Measurements from ENCODE around the gene AGBL3.
"Not testable (repeated sequence)": the region's sequence is repeated elsewhere in the genome, so short reads cannot be mapped to it uniquely, and the experiment has no call there.

Gene AGBL3

GRCh38 chr7:135168001-135168400 lies 181.7 kb downstream of the AGBL3 start:
- DNase-seq (ENCODE audit: low spot score), result peak; percentile 25
- TF ChIP-seq, protein P1, sequence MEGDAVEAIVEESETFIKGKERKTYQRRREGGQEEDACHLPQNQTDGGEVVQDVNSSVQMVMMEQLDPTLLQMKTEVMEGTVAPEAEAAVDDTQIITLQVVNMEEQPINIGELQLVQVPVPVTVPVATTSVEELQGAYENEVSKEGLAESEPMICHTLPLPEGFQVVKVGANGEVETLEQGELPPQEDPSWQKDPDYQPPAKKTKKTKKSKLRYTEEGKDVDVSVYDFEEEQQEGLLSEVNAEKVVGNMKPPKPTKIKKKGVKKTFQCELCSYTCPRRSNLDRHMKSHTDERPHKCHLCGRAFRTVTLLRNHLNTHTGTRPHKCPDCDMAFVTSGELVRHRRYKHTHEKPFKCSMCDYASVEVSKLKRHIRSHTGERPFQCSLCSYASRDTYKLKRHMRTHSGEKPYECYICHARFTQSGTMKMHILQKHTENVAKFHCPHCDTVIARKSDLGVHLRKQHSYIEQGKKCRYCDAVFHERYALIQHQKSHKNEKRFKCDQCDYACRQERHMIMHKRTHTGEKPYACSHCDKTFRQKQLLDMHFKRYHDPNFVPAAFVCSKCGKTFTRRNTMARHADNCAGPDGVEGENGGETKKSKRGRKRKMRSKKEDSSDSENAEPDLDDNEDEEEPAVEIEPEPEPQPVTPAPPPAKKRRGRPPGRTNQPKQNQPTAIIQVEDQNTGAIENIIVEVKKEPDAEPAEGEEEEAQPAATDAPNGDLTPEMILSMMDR (IDR thresholded peaks at IDR 0.05; ENCODE audit: borderline replicate concordance, control extremely low read depth, extremely low read depth, insufficient read depth, missing control alignments), result no peak
- in situ Hi-C loops (cut with MboI; ENCODE audit: low sequenced_read_pairs, unreplicated experiment), result loop anchor here (5.0 kb wide), 1 partner anchor 176 kb away; no protein-coding TSS in a partner anchor

- in situ Hi-C loops (cut with MboI; ENCODE audit: low sequenced_read_pairs, unreplicated experiment), result loop anchor here (5.0 kb wide), 1 partner anchor 176 kb away; no protein-coding TSS in a partner anchor
- TF ChIP-seq, protein P1 (IDR thresholded peaks at IDR 0.05; ENCODE audit: borderline replicate concordance, control extremely low read depth, extremely low read depth, insufficient read depth, missing control alignments), result no peak
Measured at GRCh38 chr7:135168489-135169140, 182.3 kb downstream of the AGBL3 start.

DNA sequence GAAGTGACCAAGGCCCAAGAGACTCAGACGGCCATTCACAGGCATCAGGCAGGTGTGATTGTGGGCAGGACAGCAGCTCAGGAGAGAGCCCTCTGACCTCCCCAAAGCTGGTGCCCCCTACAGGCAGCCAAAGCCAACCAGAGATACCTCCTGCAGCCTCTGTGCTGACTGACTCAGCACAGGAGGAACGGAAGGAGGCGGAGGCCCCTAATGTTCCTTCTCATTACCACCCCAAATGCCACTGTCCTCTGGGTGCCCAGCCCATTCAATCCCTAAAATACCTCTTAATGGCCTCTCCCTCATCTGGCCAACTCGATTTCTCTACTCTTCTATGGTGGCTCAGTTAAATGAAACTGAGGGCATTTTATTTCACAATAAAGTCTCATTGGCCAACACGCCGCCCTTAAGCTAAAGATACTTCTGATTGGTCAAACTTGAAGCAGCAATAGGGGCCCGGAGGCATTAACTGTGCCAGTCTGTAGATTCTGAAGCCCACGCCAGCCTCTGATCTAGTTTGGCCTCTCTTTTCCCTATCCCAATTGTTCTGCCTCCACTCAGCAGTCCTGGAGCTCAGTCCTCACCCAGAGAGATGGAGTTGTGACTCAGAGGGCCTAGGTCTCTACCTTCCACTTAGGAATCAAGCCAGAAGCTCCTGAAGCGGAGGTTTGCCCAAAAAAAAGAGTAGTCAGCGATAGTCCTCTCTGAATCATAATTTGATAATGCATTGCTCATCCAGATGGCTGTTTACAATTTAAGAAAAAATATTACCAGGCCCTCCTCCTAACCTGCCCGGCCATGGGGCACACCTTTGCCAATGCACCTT lies 183.0 kb downstream of the AGBL3 start:
- peak; percentile 80 for DNase-seq (ENCODE audit: low spot score)
- in situ Hi-C loops (cut with MboI; ENCODE audit: low sequenced_read_pairs, unreplicated experiment), result loop anchor here (5.0 kb wide), 1 partner anchor 177 kb away; no protein-coding TSS in a partner anchor
- TF ChIP-seq, protein P1 (IDR thresholded peaks at IDR 0.05; ENCODE audit: borderline replicate concordance, control extremely low read depth, extremely low read depth, insufficient read depth, missing control alignments), result peak; percentile 73

More at GRCh38 chr7:135168489-135169140, 182.3 kb downstream of the AGBL3 start:
- DNase-seq (ENCODE audit: low spot score), result peak; percentile 7

DNA sequence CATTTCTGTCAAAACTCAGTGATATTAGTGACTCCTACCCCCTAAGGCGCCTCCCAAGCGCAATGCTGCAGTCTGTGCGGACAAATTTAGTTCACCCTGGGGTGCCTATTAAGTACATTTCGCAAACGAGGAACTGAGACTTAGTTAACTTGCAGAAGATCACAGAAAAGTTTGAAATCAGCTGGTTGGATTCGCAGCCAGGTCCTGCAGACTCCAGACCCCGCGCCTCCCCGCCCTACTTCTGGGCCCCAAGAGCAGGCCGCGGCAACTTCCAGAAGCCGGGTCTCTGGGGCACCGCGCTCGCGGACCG lies 183.6 kb downstream of the AGBL3 start:
- TF ChIP-seq, protein P1 (IDR thresholded peaks at IDR 0.05; ENCODE audit: borderline replicate concordance, control extremely low read depth, extremely low read depth, insufficient read depth, missing control alignments), result no peak
- DNase-seq (ENCODE audit: low spot score), result no peak
- in situ Hi-C loops (cut with MboI; ENCODE audit: low sequenced_read_pairs, unreplicated experiment), result loop anchor here (5.0 kb wide), 1 partner anchor 178 kb away; no protein-coding TSS in a partner anchor

- TF ChIP-seq, protein P1 (IDR thresholded peaks at IDR 0.05; ENCODE audit: borderline replicate concordance, control extremely low read depth, extremely low read depth, insufficient read depth, missing control alignments), result peak; percentile 80
- DNase-seq (ENCODE audit: low spot score), result peak; percentile 93
- in situ Hi-C loops (cut with MboI; ENCODE audit: low sequenced_read_pairs, unreplicated experiment), result no loop called here
Measured at GRCh38 chr7:135170274-135170997, 184.1 kb downstream of the AGBL3 start, which contains the start of gene CYREN. Gene CYREN (minus strand): TSS chr7:135170707. CDS start chr7:135168922, 1,785 bp downstream.

GRCh38 chr7:135170998-135171481 lies 184.7 kb downstream of the AGBL3 start:
- in situ Hi-C loops (cut with MboI; ENCODE audit: low sequenced_read_pairs, unreplicated experiment); DNase-seq (ENCODE audit: low spot score): not testable (repeated sequence)

- in situ Hi-C loops (cut with MboI; ENCODE audit: low sequenced_read_pairs, unreplicated experiment), result not testable (repeated sequence)
Measured at GRCh38 chr7:135171581-135172291, 185.4 kb downstream of the AGBL3 start.

DNA sequence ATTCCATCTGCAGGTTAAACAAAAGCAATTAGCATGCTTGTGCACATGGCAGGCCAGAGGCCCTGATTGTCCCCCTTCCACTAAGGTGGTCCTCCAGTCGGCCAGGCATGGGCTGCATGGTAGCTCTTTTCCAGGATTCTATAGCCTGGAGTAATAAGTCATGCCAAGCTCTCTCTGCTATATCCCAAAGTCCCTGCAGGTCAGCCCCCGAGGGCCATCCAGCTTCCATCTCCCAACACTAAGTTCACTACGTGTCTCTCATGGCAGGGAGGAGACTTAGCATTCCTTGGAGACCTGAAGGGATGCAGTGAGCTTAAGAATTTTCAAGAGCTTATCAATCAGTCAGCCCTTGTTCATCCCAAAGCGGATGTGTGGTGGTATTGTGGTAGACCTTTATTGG lies 187.6 kb downstream of the AGBL3 start:
- DNase-seq (ENCODE audit: low spot score); in situ Hi-C loops (cut with MboI; ENCODE audit: low sequenced_read_pairs, unreplicated experiment): not testable (repeated sequence)

More at GRCh38 chr7:135171581-135172291, 185.4 kb downstream of the AGBL3 start:
- DNase-seq (ENCODE audit: low spot score), result peak; percentile 15
